T-helper 1 cell treated with Interleukin-12 subunit alpha and Interleukin-12 subunit beta and Interleukin-4 antibody, amounts not matched to agents 30 μg/mL and 1 μg/mL, for 36 hours (primary cell): ENCODE data around the gene HCFC1.

ENCODE experiments used
- H3K27ac Mint-ChIP-seq: one replicate; pipeline ENCODE4 v1.8.0; 2021; ENCODE audit warnings: mild to moderate bottlenecking, mixed read lengths
- H3K27me3 Mint-ChIP-seq: one replicate; pipeline ENCODE4 v1.8.0; 2021; ENCODE audit warnings: low read depth, mixed read lengths
- H3K36me3 Mint-ChIP-seq: one replicate; pipeline ENCODE4 v1.8.0; 2021; ENCODE audit warnings: low read depth, mixed read lengths
- H3K4me1 Mint-ChIP-seq: one replicate; pipeline ENCODE4 v1.8.0; 2021; ENCODE audit warnings: low read depth, mixed read lengths
- H3K4me3 Mint-ChIP-seq: one replicate; pipeline ENCODE4 v1.8.0; 2021; ENCODE audit warnings: mild to moderate bottlenecking, moderate library complexity, mixed read lengths
- H3K9me3 Mint-ChIP-seq: one replicate; pipeline ENCODE4 v1.8.0; 2021; ENCODE audit warnings: mixed read lengths

Gene HCFC1

GRCh38 chrX:153972368-153973126, 929 bp upstream of the HCFC1 start, which contains the start of gene TMEM187:
Gene TMEM187 (plus strand): TSS chrX:153972754. CDS start chrX:153982063, 9,309 bp downstream.
- Mint-ChIP-seq H3K4me1 (peaks cover 20% of the 10 kb centered on the region), H3K9me3 (no peaks in the 10 kb centered on the region), H3K27me3 (no peaks in the 10 kb centered on the region), H3K4me3 (peak within 1 kb of the TSS; percentile 100), H3K36me3 (peaks cover 13% of the 10 kb centered on the region), H3K27ac (peak within 1 kb of the TSS; percentile 100)

- peak overlapping the region; percentile 100 for H3K27ac Mint-ChIP-seq
- peaks cover 17% of the 10 kb centered on the region for H3K36me3 Mint-ChIP-seq
- H3K9me3 Mint-ChIP-seq = no peaks in the 10 kb centered on the region
- peaks cover 31% of the 10 kb centered on the region for H3K4me1 Mint-ChIP-seq
- peak overlapping the region; percentile 100 for H3K4me3 Mint-ChIP-seq
- no peaks in the 10 kb centered on the region for H3K27me3 Mint-ChIP-seq
Measured at GRCh38 chrX:153971124-153971449, 531 bp downstream of the HCFC1 start.

GRCh38 chrX:153970357-153971123, 1.1 kb downstream of the HCFC1 start:
- Mint-ChIP-seq H3K36me3 (peaks cover 17% of the 10 kb centered on the region), H3K4me3 (peak overlapping the region; percentile 100), H3K27ac (peak overlapping the region; percentile 100), H3K27me3 (no peaks in the 10 kb centered on the region), H3K9me3 (no peaks in the 10 kb centered on the region), H3K4me1 (peaks cover 32% of the 10 kb centered on the region)

GRCh38 chrX:153969904-153970356, 1.7 kb downstream of the HCFC1 start:
- Mint-ChIP-seq H3K4me1 (peaks cover 32% of the 10 kb centered on the region), H3K36me3 (peaks cover 17% of the 10 kb centered on the region), H3K4me3 (peak overlapping the region; percentile 100), H3K27me3 (no peaks in the 10 kb centered on the region), H3K9me3 (no peaks in the 10 kb centered on the region), H3K27ac (peak overlapping the region; percentile 98)

GRCh38 chrX:153969125-153969903, 2.3 kb downstream of the HCFC1 start:
- peaks cover 27% of the 10 kb centered on the region for H3K4me1 Mint-ChIP-seq
- H3K27me3 Mint-ChIP-seq = no peaks in the 10 kb centered on the region
- no peaks in the 10 kb centered on the region for H3K9me3 Mint-ChIP-seq
- H3K4me3 Mint-ChIP-seq = peak overlapping the region; percentile 100
- H3K27ac Mint-ChIP-seq = peak overlapping the region; percentile 98
- H3K36me3 Mint-ChIP-seq = peaks cover 17% of the 10 kb centered on the region

GRCh38 chrX:153968754-153969124, 2.9 kb downstream of the HCFC1 start:
- peak overlapping the region; percentile 98 for H3K27ac Mint-ChIP-seq
- no peaks in the 10 kb centered on the region for H3K27me3 Mint-ChIP-seq
- H3K36me3 Mint-ChIP-seq = peaks cover 17% of the 10 kb centered on the region
- H3K4me3 Mint-ChIP-seq = peak overlapping the region; percentile 100
- peaks cover 24% of the 10 kb centered on the region for H3K4me1 Mint-ChIP-seq
- no peaks in the 10 kb centered on the region for H3K9me3 Mint-ChIP-seq

GRCh38 chrX:153968255-153968654, 3.4 kb downstream of the HCFC1 start:
- Mint-ChIP-seq H3K9me3 (no peaks in the 10 kb centered on the region), H3K36me3 (peaks cover 17% of the 10 kb centered on the region), H3K27me3 (no peaks in the 10 kb centered on the region), H3K4me1 (peaks cover 23% of the 10 kb centered on the region), H3K4me3 (peak overlapping the region; percentile 100), H3K27ac (peak overlapping the region; percentile 98)

GRCh38 chrX:153967536-153968224, 3.9 kb downstream of the HCFC1 start:
- Mint-ChIP-seq H3K36me3 (peaks cover 17% of the 10 kb centered on the region), H3K27me3 (no peaks in the 10 kb centered on the region), H3K27ac (peak overlapping the region; percentile 98), H3K9me3 (no peaks in the 10 kb centered on the region), H3K4me3 (peak overlapping the region; percentile 100), H3K4me1 (peaks cover 20% of the 10 kb centered on the region)

- peak overlapping the region; percentile 98 for H3K27ac Mint-ChIP-seq
- no peaks in the 10 kb centered on the region for H3K27me3 Mint-ChIP-seq
- H3K4me1 Mint-ChIP-seq = peaks cover 20% of the 10 kb centered on the region
- H3K9me3 Mint-ChIP-seq = no peaks in the 10 kb centered on the region
- peaks cover 18% of the 10 kb centered on the region for H3K36me3 Mint-ChIP-seq
- peak overlapping the region; percentile 100 for H3K4me3 Mint-ChIP-seq
Measured at GRCh38 chrX:153966841-153967535, 4.6 kb downstream of the HCFC1 start.

- Mint-ChIP-seq H3K27me3 (no peaks in the 10 kb centered on the region), H3K9me3 (no peaks in the 10 kb centered on the region), H3K36me3 (peaks cover 17% of the 10 kb centered on the region), H3K4me1 (peaks cover 20% of the 10 kb centered on the region), H3K4me3 (peak overlapping the region; percentile 100), H3K27ac (peak overlapping the region; percentile 52)
Measured at GRCh38 chrX:153966283-153966688, 5.3 kb downstream of the HCFC1 start.

- Mint-ChIP-seq H3K27me3 (no peaks in the 10 kb centered on the region), H3K9me3 (no peaks in the 10 kb centered on the region), H3K4me1 (peaks cover 20% of the 10 kb centered on the region), H3K4me3 (no peak overlapping the region), H3K27ac (peak overlapping the region; percentile 62), H3K36me3 (peaks cover 18% of the 10 kb centered on the region)
Measured at GRCh38 chrX:153965406-153965805, 6.2 kb downstream of the HCFC1 start.

- Mint-ChIP-seq H3K36me3 (peaks cover 13% of the 10 kb centered on the region), H3K9me3 (no peaks in the 10 kb centered on the region), H3K4me1 (peaks cover 20% of the 10 kb centered on the region), H3K27me3 (no peaks in the 10 kb centered on the region), H3K27ac (no peak overlapping the region), H3K4me3 (no peak overlapping the region)
Measured at GRCh38 chrX:153964105-153964504, 7.5 kb downstream of the HCFC1 start.

GRCh38 chrX:153963546-153963945, 8.1 kb downstream of the HCFC1 start:
- no peaks in the 10 kb centered on the region for H3K27me3 Mint-ChIP-seq
- no peak overlapping the region for H3K4me3 Mint-ChIP-seq
- no peak overlapping the region for H3K27ac Mint-ChIP-seq
- peaks cover 20% of the 10 kb centered on the region for H3K4me1 Mint-ChIP-seq
- peaks cover 13% of the 10 kb centered on the region for H3K36me3 Mint-ChIP-seq
- H3K9me3 Mint-ChIP-seq = no peaks in the 10 kb centered on the region
